Activated naive CD4-positive, alpha-beta T cell treated with anti-CD3 and anti-CD28 coated beads, Interleukin-2, amount 50 U/mL, for 16 hours (primary cell): ENCODE results near the gene BLACAT1.

Source experiments
- DNase-seq: peaks from one replicate; pipeline ENCODE4 v3.0.0-alpha.2; 2020

Gene BLACAT1

GRCh38 chr1:205455581-205456382, at the start of gene BLACAT1:
BLACAT1 (minus strand) TSS chr1:205456045.
- DNase-seq: no peak

DNA sequence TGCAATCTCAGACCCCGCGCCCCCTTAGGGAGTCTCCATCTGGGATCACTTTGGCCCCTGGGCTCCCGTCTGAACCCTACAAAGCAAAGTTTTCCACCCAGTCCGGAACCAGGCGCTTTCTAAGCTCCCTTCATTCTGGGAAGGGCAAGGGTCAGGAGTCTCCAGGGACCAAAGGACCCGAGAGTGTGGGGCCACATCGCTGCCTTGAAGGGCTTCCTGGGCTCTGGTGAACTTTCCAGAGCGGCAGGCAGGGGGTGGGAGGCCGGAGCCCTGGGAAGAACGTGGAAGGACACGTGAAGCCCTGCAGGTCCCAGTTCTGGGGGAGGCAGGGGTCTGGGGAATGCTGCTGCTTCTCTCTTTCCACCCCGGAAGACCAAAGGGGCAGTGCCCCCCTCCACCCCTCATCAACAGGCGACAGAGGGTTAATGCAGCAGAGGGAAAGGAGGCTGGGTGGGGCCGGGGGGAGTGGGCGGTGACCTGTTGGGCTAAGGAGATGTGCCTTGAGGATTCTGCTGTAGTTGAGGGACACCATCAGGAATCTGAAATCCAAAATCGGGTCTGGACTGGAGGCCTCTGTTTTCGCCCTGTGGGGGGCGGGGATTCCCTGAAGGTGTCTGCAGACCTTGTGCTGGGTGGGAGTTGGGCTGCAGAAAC, 49.4 kb upstream of the BLACAT1 start:
- DNase-seq: no peak

- DNase-seq: peak; percentile 57
These were observed 48.6 kb upstream of the BLACAT1 start, which contains the start of gene CDK18 for GRCh38 chr1:205504311-205505075. CDK18 (plus strand) TSS chr1:205504669; CDS start chr1:205523168, 18,499 bp downstream.

- DNase-seq: no peak
These were observed 47.1 kb upstream of the BLACAT1 start for GRCh38 chr1:205502992-205503391.

GRCh38 chr1:205502111-205502810, 46.4 kb upstream of the BLACAT1 start:
- DNase-seq: no peak

DNA sequence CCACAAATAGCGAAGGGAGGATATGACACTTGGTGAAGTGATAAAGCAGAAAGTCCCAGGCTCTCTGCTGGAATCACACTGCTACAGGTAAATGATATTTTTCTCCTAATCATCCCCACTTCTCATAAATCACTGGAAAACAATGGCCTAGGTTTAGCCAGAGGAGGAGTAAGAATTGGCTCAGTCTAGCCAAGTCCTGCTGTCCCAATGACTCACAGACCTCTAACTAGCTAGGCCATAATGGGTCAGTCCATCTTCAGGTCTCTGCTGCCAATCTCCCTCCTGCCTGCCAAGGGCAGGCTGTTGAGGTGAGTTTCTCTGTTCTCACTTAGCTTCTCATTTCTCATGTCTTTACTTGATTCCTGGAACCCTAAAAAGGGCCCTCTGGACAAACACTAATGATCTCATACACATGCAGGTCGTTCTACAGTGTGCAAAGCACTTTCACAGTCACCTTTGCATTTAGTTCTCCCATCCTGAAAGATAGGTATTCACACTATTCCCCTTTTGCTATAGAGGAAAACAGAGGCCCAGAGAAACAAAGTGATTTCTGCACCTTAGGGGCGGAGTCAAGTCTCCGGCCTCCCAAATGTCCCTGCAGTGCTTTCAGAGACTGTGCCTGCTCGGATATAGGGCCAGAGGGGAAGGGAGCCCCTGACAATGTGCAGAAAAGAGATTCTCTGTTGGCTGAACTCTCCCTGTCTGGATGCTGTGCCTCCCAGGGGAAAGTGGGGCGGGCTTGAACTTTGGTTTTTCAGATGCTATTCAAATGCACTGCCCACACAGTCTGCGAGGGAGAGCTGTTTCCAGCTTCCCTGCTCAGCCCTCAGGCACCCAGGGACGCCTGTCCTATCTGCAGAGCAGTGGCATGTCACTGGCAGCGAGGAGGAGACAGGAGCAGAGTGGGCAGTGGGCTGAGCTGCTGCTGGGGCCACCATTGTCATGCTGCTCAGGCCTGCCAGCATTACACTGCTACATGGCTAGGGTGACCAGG, 44.7 kb upstream of the BLACAT1 start:
- no peak for DNase-seq

- DNase-seq: no peak
These were observed 43.9 kb upstream of the BLACAT1 start for GRCh38 chr1:205499789-205500188.

DNA sequence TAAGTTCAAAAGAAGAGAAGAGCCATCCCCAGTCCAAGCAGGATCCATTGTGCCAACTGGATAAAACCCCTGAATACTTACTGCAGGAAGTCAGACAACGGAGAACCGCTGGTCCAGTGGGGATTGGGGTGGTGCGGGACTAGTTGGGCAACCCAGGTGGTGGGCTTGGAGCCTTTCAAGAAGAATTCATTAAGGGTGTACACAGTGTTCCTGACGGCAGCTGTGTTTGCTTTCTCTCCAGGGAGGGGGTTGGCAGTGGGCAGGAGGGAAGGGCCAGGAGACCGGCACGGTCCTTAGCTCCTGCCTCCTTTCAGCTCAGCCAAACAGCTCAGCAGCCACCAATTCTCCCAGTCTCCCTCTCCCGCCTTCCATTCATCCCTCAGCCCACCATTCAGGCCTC, 41.5 kb upstream of the BLACAT1 start:
- DNase-seq: no peak

DNA sequence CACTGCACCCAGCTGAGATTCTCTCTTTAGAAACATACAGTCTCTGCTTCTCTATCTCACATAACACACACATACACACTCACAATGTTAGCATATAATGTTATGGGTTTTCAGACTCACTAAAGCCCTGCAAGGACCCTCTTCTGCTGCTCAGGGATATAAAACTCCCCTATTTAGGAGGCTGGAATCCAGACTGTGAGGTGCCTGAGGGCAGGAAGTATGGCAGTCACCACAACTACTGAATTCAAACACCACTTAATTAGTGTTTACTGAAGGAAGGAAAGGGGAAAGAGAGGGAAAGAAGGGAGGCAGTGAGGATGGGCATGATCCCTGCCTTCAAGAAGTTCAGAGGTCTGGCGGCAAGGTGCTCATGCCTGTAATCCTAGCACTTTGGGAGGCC, 40.8 kb upstream of the BLACAT1 start:
- no peak for DNase-seq

DNA sequence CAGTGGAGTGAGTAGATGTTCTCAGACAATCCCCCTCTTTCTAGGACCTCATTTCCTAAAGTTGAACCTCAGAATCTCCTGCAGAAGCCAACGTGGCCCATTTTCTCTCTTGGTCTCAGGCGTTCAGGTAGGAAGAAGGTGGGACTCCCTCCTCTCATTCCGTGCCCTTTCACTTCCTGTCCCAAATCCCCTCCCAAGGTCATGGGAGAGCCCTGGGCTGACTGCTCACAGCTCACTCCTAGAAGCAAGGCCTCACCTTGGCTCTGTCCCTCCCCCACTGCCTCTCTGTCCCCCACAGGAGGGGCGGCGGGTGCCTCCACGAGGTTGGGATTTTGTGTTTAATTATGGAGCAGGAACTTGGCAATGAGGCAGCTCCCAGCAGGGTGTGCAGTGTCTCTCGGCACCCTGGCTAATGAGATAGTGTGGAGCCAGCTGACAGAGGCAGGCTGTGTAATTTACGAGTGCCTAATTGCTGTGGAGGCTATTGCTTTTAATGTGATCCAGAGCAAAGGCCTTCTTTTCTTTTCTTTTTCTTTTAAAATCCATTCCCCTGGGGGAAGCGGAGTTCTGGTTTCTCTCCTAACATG, 39.5 kb upstream of the BLACAT1 start:
- DNase-seq: no peak

GRCh38 chr1:205494115-205494514, 38.3 kb upstream of the BLACAT1 start:
- no peak for DNase-seq

- DNase-seq: no peak
These were observed 37.6 kb upstream of the BLACAT1 start for GRCh38 chr1:205493241-205494085.

DNA sequence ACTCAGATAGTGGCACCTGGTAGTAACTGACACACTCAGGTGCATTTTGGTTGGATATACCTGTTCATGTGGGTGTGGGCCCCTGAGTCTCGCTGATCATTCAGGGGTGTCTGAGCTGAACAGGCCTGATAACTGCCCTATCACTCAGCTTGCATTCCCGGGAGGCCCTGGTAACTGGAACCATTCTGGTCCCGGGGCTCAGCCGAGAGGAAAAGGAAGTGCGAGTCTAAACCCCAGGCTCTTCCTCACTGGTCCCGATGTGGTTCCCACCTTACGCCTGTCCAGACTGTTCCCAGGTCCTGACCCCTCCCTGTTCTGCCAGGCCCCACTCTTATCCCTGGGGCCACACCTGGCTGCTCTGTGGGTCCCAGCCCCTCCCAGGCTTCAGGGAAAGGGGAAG, 36.9 kb upstream of the BLACAT1 start:
- no peak for DNase-seq

- DNase-seq: no peak
These were observed 36.4 kb upstream of the BLACAT1 start for GRCh38 chr1:205492201-205492667.

GRCh38 chr1:205491794-205492193, 35.9 kb upstream of the BLACAT1 start:
- DNase-seq: no peak

DNA sequence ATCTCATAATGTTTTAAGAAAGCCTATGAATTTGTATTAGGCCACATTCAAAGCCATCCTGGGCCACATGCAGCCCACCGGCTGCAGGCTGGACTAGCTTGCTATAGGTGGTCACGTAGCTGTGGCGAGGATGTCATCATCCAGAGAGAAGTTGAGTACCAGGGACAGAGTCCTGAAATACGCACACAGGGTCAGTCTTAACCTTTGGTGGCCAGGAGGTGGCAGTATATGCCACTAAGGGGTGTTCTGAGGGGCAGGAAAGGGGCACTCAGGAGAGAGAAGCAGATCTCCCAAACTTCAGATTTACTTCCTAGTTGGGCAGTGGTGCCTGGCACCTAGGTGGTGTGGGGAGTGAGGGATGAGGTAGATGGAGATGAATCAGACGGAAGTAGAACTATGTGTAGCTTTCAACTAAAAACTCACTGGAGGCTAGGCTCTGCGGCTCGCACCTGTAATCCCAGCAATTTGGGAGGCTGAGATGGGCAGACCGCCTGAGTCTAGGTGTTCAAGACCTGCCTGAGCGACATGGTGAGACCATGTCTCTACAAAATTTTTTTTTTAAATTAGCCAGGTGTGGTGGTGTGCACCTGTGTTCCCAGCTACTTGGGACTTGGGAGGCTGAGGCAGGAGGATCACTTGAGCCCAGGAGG, 32.4 kb upstream of the BLACAT1 start:
- peak; percentile 40 for DNase-seq

GRCh38 chr1:205486258-205486657, 30.4 kb upstream of the BLACAT1 start:
- no peak for DNase-seq

- DNase-seq: peak; percentile 60
These were observed 29.4 kb upstream of the BLACAT1 start for GRCh38 chr1:205484985-205485967.
